C4-2B (cell line): Measurements from ENCODE around the gene ZNF804A.

Experiments used
- ZFX ChIP-seq: fragments of 450-650 bp; IDR thresholded peaks from 2 replicates; pipeline ENCODE4 v1.6.1; 2017
- TF ChIP-seq, protein P1 (sequence below): fragments of 450-650 bp; conservative IDR thresholded peaks from 2 replicates; pipeline ENCODE4 v1.5.1; 2017; ENCODE audit warnings: mild to moderate bottlenecking

DNA sequence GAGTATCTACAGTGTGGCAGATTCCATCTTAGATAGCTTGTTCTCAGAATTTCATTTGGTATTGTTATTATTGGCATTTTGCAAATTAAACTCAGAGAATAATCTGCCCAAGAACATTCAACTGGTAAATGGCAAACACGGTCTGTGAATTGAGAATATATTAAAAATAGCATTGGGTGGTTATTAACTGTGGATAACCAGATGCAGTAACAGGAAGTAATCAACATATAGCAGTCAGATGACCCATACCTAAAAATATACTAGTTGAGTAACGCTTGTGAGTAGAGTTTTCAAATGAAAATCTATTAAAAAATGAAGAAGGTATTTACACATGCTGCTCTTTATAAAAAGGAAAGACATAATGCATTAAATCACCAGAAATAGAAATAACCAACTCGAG lies 129.5 kb downstream of the ZNF804A start:
- TF ChIP-seq, protein P1, sequence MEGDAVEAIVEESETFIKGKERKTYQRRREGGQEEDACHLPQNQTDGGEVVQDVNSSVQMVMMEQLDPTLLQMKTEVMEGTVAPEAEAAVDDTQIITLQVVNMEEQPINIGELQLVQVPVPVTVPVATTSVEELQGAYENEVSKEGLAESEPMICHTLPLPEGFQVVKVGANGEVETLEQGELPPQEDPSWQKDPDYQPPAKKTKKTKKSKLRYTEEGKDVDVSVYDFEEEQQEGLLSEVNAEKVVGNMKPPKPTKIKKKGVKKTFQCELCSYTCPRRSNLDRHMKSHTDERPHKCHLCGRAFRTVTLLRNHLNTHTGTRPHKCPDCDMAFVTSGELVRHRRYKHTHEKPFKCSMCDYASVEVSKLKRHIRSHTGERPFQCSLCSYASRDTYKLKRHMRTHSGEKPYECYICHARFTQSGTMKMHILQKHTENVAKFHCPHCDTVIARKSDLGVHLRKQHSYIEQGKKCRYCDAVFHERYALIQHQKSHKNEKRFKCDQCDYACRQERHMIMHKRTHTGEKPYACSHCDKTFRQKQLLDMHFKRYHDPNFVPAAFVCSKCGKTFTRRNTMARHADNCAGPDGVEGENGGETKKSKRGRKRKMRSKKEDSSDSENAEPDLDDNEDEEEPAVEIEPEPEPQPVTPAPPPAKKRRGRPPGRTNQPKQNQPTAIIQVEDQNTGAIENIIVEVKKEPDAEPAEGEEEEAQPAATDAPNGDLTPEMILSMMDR, result no peak
- TF ChIP-seq ZFX, result no peak
